SKM-1 treated with dmso at 0.1 percent for 144 hours (cell line): ENCODE measurements around the gene SEMA3E.
"Not testable (repeated sequence)": the region's sequence is repeated elsewhere in the genome, so short reads cannot be mapped to it uniquely, and the experiment has no call there.

Experiments used
- DNase-seq: peaks from one replicate; lab custom pipeline; 2025; ENCODE audit not compliant: unreplicated experiment; lab: John Stamatoyannopoulos, UW

The SEMA3E gene

DNA sequence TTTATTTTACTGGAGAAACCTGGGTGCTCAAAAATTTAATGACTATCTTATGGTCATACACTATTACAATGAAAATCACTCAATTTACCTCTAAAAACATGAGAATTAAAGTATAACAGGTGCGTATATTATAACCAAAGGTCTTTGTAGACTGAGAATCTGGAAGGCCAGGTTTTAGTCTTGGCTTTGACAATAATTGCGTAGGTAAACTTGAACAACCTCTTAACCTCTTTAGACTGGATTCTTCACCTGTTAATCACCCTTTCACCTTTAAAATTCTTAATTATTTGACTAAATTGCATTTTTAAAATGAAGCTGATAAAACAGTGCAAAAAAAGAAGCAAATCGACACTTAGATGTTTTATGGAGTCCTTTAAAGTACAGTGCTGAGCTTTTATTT, 156.1 kb downstream of the SEMA3E start:
- no peak for DNase-seq

DNA sequence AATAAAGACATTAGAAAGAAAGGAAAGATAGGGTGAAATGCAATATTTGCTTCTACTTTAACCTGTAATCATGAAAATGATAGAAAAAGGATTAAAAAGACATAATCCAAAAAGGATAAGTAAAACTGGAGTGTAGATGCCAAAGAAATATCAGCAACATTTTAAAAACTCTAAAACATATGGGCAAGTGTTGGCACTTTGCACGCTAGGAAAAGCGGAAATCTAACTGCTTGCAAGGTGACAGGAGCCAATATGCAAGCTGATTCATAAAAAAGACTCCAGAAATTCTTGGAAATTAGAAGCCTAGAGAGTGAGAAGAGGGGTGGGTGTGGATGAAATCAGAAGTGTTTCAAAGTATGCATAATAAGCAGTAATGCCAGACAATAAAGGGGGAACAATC, 161.1 kb downstream of the SEMA3E start:
- DNase-seq, result no peak

DNA sequence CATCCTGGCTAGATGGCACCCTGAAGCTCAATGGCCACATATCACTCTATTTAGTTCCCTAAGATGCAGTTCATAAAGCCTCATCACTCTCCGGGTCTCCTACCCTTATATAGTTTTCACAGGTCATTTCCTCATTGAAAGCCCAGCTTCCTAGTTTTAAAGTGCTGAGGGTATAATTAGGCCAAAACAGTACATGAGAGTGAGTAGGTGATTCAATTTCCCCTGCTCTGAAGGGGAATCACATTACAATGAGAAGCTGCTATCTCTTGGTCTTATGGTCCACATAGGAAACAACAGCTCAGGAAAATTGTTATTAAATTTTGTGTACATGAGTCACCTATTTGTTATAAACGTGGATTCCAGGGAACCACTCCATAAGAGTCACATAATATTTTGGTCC, 162.0 kb downstream of the SEMA3E start:
- no peak for DNase-seq

DNA sequence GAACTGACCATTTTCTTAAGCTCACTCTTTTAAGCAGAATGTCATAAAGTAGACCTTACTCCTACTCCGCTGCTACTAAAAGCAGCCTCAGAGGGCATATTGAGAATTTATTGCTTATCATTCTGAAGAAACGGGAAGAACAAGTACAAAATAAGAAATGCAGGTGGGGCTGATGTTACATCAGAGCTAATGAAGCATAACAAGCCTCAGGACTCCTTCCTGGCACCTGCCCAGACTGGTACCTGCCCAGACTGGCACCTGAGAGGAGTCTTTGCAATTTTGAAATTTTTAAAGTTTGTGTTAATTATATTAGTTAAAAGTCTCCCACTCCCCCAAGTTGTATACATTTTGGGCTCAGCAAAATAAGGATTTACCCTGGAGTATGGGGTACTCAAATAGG, 162.4 kb downstream of the SEMA3E start:
- no peak for DNase-seq

DNA sequence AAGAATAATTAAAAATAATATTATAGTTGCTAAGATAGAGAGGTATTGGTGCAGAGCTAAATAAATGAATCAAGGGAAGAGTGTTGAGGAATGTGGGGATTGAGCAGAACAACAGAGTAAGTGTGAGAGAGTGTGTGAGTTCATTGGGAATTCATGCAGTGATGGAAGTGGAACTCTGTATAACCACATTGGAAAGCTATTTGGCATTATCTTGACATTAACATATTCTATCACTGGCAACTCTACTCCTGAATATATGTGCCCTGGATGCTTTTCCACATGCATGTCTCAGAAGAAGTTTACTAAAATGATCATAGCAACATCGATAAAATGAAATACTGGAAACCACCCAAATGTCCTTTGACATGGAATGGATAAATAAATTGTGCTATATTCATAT, 164.1 kb downstream of the SEMA3E start:
- DNase-seq, result no peak

DNA sequence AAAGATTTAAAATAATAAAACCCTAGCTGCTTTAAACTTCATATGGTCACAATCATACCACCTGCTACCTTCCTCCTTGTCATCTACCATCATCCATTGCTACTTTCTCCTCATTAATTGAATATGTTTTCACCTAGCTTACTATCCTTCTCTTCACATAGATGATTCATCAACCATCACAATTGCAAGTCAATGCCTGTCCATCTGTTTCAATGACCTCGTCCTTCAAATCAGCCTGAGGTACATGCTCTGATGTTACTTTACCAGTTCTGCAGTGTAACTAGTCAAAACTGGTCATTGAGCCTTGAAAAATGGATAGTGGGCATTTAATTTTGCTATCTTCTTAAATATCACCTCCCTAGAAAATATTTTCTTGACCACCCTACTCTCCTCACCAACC, 164.7 kb downstream of the SEMA3E start:
- no peak for DNase-seq

DNA sequence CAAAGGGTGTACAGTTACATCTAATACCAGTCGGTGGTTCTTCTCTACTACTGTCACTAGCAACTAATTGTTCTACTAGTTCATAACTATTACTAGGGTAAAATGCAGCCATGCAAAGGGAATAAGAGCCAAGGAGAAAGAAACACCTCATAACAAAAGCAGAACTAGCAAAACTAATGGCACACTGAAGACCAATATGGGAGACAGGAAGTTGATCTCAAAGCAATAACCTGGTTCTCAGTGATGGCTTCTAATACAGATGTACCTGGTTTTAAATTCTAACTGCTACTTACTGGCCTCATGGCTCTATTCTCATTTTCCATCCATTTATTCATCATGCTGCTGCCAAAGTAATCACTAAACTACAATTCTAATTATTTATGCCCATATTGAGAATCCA, 170.3 kb downstream of the SEMA3E start:
- DNase-seq, result no peak

DNA sequence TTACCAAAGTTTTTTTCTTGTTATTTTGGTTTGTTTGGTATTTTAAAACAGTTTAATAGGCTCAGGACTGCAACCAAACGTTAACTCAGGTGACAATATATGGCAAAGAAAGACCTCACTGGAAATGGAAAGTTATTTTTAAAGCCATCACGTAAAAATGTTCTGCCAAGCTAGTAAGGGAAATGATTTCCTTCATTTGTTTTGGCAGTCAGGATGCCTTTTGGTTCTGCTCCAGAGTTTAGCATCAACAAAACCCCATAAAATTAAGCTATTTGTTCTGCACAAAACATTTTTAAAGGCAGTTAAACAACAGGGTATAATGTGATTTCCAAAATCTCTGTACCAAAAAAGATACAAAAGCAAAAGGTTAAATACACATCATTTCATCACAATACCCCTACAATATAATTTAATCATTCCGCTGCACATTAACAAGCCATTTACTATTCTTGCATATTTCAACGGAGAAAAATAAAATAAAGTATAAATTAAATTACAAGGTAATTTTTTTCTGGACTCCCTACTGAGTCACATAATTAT, 172.4 kb downstream of the SEMA3E start:
- DNase-seq, result no peak

DNA sequence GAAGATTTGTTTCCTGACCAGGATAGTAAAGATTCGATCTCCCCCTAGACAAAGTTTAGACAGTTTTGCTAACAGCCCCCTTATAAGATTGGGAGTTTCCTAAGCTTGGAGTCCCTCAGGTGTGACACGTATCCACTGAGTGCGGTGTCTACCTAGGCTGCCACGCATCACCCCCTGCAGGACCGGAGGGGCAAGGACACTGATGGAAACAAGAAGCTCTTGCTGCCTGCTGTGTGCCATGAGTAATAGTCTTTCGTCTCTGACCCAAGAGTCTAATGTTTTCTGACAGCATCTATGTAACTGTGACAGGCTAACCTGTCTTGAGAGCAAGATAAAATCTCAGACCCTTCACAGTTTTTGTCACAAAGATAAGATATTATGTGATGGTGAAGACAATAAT, 173.5 kb downstream of the SEMA3E start:
- DNase-seq, result no peak

DNA sequence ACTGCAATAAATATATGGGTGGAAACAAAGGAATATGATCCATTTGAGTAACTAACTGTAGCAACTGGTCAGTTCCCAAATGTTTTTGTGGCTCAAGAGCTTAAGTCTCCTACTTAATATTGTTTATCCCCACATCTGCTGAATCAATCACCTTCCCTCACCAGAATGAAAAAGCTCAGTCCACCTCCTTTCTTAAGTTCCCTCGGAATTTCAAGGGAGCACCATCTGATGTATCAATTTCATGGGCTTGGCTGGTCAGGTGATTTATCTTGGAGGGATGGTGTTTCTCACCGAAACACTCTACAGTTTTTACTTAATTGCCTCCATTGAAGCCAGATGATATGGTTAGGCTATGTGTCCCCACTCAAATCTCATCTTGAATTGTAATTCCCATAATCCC, 176.6 kb downstream of the SEMA3E start:
- no peak for DNase-seq

DNA sequence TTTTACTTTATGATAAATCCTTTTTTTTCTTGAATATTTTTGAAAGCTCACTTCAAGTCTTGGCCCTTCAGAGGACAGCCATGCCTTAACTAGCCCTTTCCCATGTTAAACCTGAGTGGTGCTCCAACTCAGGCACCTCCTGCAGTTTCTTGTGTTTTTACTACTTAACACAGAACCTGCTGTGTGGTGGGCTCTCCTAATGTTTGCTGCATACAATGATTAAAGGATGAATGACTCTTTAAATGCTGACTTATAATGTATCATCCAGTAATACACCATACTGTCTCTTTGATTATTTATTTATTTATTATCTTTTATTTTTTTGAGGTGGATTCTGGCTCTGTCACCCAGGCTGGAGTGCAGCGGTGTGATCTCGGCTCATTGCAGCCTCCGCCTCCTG, 179.4 kb downstream of the SEMA3E start:
- no peak for DNase-seq

DNA sequence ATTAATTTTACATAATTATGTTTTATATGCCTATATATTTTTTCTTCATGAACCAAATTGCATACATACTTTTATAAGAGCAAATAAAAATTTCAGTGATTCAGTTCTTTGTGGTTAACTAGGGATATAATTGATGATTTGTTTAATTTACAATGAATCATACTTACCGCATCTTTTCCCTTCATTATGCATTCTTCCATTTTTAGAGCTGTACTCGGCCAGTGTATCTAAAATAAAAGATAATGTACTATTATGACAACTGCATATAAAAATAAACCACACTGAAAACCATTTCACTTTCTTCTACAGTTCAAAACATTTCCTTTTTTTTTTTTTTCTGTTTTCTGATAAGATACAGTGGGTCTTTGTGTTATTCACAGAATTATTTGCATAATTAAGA, 179.9 kb downstream of the SEMA3E start:
- DNase-seq, result no peak

DNA sequence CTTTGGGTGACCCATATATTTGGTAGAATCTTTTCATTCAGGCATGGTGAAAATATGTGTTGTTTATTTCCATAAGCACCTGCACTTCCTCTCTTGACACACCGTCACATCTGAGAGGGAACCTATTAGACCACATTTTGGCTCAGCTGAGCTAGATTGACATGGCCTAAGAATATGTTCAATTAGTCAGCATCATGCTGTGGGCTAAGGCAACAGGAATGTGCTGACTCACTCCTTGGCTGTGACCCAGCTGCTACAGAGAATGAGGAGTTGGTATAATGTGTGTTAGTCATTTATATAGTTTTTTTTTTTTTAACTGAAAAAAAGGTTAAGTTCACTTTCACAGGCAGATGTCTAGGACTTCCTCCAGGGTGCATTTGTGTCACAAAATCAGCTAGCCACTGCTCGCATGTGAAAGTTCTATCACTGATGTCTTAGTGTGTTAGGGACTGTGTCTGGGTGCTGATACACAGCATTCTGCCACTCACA, 180.6 kb downstream of the SEMA3E start:
- DNase-seq, result no peak

DNA sequence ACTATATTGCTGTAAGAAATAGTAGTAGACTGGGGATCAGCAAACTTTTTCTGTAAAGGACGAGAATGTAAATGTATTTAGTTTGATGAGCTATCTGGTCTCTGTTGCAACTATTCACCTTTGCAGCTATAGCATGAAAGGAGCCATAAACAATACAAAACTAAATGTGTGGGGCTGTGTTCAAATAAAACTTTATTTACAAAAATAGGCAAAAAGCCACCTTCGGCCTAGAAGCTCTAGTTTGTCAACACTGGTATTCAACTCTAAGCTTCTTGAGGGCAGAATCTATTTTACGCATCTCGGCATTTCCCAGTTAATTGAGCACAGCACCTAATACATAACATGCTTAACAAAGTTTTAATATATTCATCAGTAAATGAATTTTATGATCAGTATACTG, 181.4 kb downstream of the SEMA3E start:
- no peak for DNase-seq

DNA sequence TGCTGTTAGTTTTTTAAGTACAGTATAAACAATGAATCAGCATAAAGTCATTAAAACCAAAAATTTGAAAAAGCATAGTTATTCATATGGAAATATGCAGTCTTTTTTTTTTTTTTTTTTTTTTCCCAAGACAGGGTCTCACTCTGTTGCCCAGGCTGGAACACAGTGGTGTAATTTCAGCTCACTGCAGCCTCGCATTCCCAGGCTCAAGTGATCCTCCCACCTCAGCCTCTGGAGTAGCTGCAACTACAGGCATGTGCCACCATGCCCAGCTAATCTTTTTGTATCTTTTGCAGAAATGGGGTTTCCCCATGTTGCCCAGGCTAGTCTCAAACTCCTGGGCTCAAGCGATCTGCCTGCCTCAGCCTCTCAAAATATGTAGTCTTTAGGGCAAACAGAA, 182.0 kb downstream of the SEMA3E start:
- no peak for DNase-seq

DNA sequence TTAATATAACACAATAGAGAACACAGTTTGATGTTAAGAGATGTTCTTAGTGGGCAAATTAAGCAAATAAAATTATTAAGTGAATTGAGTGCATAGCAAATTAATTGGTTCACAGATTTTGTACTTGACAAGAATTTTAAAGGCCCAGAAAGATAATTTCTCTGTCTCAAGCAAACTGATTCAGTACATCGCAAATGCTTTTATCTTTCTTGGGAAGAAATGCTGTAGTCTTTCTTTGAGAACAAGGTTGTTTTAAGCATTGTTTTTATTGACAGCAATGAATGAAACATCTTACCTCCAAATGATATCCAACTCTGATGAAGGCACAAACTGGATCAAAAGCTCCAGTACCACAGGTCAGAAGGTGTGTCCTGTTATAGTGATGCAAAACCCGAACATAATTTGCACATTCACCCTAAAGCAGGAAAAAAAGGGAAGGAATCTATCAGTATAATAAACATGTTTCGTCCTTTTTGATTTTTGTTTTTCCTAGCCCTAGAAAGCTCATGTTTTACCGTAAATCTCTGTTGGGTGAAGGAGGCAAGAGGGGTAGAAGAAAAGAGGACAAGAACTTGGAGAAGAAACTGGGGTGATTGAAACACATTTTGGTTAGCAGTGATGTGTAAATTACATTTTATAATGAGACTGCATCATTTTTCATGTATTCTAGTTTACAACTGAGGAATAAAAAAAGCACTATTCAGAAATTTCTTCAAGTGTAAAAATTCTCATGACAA, 182.6 kb downstream of the SEMA3E start:
- no peak for DNase-seq

DNA sequence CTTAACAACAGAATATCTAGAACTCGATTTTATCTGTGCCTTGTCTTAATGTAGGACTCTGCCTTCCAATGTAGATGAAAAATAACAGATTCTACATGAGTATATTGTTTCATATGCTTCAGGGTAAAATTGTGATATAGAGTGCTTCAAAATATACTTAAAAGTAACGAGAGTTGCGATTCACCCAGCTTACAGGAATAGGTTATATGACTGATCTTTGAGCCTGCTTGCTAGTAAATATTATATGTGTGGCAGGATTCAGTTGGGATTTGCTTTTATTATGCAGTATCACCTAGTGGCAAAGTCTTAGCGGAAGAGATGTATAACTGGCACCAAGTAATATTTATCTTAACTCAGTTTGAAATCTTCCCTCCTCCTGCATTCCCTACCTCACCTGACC, 183.3 kb downstream of the SEMA3E start:
- no peak for DNase-seq

DNA sequence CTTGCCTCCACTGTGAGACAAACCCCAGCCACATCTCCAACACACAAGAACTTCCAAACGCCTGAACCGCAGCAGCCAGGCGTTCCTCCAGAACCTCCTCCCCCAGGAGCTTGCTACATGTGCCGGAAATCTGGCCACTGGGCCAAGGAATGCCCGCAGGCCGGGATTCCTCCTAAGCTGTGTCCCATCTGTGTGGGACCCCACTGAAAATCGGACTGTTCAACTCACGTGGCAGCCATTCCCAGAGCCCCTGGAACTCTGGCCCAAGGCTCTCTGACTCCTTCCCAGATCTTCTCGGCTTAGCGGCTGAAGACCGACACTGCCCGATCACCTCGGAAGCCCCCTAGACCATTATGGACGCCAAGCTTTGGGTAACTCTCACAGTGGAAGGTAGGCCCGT, 187.1 kb downstream of the SEMA3E start:
- DNase-seq, result not testable (repeated sequence)

DNA sequence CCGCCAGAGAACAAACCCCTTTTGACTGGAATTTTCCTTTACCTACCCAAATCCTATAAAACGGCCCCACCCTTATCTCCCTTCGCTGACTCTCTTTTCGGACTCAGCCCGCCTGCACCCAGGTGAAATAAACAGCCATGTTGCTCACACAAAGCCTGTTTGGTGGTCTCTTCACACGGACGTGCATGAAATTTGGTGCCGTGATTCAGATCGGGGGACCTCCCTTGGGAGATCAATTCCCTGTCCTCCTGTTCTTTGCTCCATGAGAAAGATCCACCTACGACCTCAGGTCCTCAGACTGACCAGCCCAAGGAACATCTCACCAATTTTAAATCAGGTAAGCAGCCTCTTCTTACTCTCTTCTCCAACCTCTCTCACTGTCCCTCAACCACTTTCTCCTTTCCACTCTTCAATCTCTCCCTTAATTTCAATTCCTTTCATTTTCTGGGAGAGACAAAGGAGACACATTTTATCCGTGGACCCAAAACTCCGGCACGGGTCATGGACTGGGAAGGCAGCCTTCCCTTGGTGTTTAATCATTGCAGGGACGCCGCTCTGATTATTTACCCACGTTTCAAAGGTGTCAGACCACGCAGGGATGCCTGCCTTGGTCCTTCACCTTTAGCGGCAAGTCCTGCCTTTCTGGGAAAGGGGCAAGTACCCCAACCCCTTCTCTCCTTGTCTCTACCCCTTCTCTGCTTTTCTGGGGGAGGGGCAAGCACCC, 188.8 kb downstream of the SEMA3E start:
- DNase-seq, result not testable (repeated sequence)

DNA sequence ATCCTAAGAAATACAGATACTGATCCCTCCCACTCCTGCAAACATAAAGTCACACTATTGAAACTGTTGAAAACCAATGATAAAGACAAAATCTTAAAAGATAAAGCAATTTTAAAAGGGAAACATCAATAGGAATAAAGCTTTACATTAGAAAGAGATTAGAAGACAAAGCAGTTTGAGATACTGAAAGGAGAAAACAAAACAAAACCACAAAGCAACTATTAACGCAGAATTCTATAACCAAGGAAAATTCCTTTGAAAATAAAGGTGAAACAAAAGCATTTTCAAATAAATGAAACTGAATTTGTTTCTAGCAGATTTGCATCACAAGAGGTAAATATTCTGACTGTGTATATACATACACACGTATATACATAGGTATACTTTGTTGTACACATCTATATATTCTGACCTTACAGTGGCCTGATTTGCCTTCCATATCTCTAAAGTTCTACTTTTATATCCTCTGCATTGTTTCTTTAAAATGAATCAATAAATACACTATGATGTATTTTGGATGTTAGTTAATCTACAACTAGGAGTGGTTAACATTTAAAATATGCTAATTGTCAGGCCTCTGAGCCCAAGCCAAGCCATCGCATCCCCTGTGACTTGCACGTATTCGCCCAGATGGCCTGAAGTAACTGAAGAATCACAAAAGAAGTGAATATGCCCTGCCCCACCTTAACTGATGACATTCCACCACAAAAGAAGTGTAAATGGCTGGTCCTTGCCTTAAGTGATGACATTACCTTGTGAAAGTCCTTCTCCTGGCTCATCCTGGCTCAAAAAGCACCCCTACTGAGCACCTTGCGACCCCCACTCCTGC, 189.6 kb downstream of the SEMA3E start:
- DNase-seq, result not testable (repeated sequence)
